ENCODE measurements around the gene PMEPA1.

DNA sequence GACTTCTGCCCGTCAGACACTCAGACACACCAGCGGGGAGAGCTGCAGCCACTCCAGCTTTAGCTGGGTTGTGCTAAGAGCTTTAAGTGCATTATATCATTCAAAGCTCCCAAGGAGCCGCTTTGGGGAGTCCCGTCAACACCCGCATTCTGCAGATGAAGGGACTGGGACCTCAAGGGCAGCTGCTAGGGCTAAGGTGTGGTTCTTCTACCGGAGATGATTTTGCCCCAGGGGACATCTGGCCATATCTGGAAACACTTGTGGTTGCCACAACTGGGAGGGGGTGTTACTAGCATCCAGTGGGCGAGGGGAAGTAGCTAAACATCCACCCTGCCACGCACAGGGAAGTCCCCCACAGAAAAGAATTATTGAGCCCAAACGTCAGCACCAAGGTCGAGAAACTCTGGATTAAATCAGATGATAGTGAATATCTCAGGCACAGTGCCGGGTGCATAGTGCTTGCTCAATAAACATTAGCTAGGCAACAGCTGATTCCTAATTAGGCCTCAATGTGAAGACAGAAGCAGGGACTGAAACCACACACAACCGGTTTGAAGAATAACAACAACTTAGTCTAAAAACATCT is 29.6 kb downstream of the PMEPA1 start:
- no peak for TF ChIP-seq ZNF48 (tag by site-specific recombination; IDR thresholded peaks at IDR 0.05)
- TF ChIP-seq, protein P1, sequence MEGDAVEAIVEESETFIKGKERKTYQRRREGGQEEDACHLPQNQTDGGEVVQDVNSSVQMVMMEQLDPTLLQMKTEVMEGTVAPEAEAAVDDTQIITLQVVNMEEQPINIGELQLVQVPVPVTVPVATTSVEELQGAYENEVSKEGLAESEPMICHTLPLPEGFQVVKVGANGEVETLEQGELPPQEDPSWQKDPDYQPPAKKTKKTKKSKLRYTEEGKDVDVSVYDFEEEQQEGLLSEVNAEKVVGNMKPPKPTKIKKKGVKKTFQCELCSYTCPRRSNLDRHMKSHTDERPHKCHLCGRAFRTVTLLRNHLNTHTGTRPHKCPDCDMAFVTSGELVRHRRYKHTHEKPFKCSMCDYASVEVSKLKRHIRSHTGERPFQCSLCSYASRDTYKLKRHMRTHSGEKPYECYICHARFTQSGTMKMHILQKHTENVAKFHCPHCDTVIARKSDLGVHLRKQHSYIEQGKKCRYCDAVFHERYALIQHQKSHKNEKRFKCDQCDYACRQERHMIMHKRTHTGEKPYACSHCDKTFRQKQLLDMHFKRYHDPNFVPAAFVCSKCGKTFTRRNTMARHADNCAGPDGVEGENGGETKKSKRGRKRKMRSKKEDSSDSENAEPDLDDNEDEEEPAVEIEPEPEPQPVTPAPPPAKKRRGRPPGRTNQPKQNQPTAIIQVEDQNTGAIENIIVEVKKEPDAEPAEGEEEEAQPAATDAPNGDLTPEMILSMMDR (tag by site-specific recombination; IDR thresholded peaks at IDR 0.05): no peak
- no peak for TF ChIP-seq ZNF26 (tag by site-specific recombination; IDR thresholded peaks at IDR 0.05)
- TF ChIP-seq, protein P2, sequence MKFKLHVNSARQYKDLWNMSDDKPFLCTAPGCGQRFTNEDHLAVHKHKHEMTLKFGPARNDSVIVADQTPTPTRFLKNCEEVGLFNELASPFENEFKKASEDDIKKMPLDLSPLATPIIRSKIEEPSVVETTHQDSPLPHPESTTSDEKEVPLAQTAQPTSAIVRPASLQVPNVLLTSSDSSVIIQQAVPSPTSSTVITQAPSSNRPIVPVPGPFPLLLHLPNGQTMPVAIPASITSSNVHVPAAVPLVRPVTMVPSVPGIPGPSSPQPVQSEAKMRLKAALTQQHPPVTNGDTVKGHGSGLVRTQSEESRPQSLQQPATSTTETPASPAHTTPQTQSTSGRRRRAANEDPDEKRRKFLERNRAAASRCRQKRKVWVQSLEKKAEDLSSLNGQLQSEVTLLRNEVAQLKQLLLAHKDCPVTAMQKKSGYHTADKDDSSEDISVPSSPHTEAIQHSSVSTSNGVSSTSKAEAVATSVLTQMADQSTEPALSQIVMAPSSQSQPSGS (tag by site-specific recombination; IDR thresholded peaks at IDR 0.05; ENCODE audit: low read depth): no peak
- TF ChIP-seq ZNF292 (tag by site-specific recombination; IDR thresholded peaks at IDR 0.05; ENCODE audit: borderline replicate concordance, low read depth): no peak
- no peak for TF ChIP-seq ZNF626 (tag by site-specific recombination; IDR thresholded peaks at IDR 0.05)
- TF ChIP-seq REST (tag by site-specific recombination; IDR thresholded peaks at IDR 0.05): no peak
- TF ChIP-seq, protein P3, sequence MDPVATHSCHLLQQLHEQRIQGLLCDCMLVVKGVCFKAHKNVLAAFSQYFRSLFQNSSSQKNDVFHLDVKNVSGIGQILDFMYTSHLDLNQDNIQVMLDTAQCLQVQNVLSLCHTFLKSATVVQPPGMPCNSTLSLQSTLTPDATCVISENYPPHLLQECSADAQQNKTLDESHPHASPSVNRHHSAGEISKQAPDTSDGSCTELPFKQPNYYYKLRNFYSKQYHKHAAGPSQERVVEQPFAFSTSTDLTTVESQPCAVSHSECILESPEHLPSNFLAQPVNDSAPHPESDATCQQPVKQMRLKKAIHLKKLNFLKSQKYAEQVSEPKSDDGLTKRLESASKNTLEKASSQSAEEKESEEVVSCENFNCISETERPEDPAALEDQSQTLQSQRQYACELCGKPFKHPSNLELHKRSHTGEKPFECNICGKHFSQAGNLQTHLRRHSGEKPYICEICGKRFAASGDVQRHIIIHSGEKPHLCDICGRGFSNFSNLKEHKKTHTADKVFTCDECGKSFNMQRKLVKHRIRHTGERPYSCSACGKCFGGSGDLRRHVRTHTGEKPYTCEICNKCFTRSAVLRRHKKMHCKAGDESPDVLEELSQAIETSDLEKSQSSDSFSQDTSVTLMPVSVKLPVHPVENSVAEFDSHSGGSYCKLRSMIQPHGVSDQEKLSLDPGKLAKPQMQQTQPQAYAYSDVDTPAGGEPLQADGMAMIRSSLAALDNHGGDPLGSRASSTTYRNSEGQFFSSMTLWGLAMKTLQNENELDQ (tag by site-specific recombination; IDR thresholded peaks at IDR 0.05; ENCODE audit: low read depth): no peak
- TF ChIP-seq, protein P4, sequence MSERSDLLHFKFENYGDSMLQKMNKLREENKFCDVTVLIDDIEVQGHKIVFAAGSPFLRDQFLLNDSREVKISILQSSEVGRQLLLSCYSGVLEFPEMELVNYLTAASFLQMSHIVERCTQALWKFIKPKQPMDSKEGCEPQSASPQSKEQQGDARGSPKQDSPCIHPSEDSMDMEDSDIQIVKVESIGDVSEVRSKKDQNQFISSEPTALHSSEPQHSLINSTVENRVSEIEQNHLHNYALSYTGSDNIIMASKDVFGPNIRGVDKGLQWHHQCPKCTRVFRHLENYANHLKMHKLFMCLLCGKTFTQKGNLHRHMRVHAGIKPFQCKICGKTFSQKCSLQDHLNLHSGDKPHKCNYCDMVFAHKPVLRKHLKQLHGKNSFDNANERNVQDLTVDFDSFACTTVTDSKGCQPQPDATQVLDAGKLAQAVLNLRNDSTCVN (tag by site-specific recombination; optimal IDR thresholded peaks at IDR 0.05): no peak
- TF ChIP-seq ZNF792 (tag by site-specific recombination; IDR thresholded peaks at IDR 0.05): no peak
